Endodermal cell (in vitro differentiated cells): Measurements from ENCODE around the gene IRS1. TPM values are rescaled to one million over a fixed set of nuclear protein-coding genes. Genes with fewer than 3 reads are reported as not detected.

Experiments
- DNase-seq: peaks from one replicate; pipeline ENCODE4 v3.0.0-alpha.2; 2017
- H3K27ac ChIP-seq: 2 replicates; pipeline ENCODE4 v1.5.1; 2013; ENCODE audit warnings: mild to moderate bottlenecking, low read depth, low read length, moderate library complexity
- H3K27me3 ChIP-seq: 2 replicates; pipeline ENCODE4 v1.6.1; 2013; ENCODE audit warnings: mild to moderate bottlenecking, low read length, moderate library complexity; ENCODE audit not compliant: insufficient read depth, control insufficient read depth, poor library complexity, severe bottlenecking
- H3K36me3 ChIP-seq: 2 replicates; pipeline ENCODE4 v1.7.0; 2013; ENCODE audit warnings: mild to moderate bottlenecking, low read length, moderate library complexity; ENCODE audit not compliant: control insufficient read depth, insufficient read depth
- H3K4me1 ChIP-seq: one replicate; pipeline ENCODE4 v1.7.0; 2013; ENCODE audit warnings: low read length; ENCODE audit not compliant: control insufficient read depth, insufficient read depth
- H3K4me3 ChIP-seq: 2 replicates; pipeline ENCODE4 v1.5.1; 2013; ENCODE audit warnings: mild to moderate bottlenecking, low read length, moderate library complexity
- H3K9ac ChIP-seq: 2 replicates; pipeline ENCODE4 v1.6.1; 2013; ENCODE audit warnings: mild to moderate bottlenecking, low read length, moderate library complexity; ENCODE audit not compliant: poor library complexity, severe bottlenecking; ENCODE audit errors: extremely low read depth
- H3K9me3 ChIP-seq: 2 replicates; pipeline ENCODE4 v1.6.1; 2013; ENCODE audit warnings: mild to moderate bottlenecking, low read length, moderate library complexity; ENCODE audit not compliant: control insufficient read depth
- H3K27ac Mint-ChIP-seq: 2 replicates; pipeline ENCODE4 v1.8.0; 2020; ENCODE audit warnings: mixed read lengths
- H3K27me3 Mint-ChIP-seq: 2 replicates; pipeline ENCODE4 v1.8.0; 2021; ENCODE audit warnings: mild to moderate bottlenecking, mixed read lengths; ENCODE audit not compliant: insufficient read depth
- H3K36me3 Mint-ChIP-seq: 2 replicates; pipeline ENCODE4 v1.8.0; 2020; ENCODE audit warnings: low read depth, mixed read lengths
- H3K4me1 Mint-ChIP-seq: 2 replicates; pipeline ENCODE4 v1.8.0; 2020; ENCODE audit warnings: mixed read lengths
- H3K4me3 Mint-ChIP-seq: 2 replicates; pipeline ENCODE4 v1.8.0; 2020; ENCODE audit warnings: mild to moderate bottlenecking, moderate library complexity, mixed read lengths
- H3K9me3 Mint-ChIP-seq: 2 replicates; pipeline ENCODE4 v1.8.0; 2020; ENCODE audit warnings: mild to moderate bottlenecking, mixed read lengths
- WGBS, 2 experiments: methylation state at CpG; one replicate each; pipeline versions ENCODE4 v1.1.5 to v1.1.7; 2013; ENCODE audit warnings: missing lambda C conversion rate in 2 of 2, mixed read lengths in 1 of 2; ENCODE audit not compliant: insufficient coverage in 1 of 2, insufficient read length in 1 of 2; 5-methylcytosine and 5-hydroxymethylcytosine counted together
- total RNA-seq, 2 donors: library from RNA; stranded (reverse); fragmentation: NEBNext Ultra II Directional in 1 of 2; extraction: Animal tissue kit (Norgen Biotek cat#: 25700) in 1 of 2; gene quantifications; 2 replicates in 1 of 2; 3 replicates in 1 of 2; pipeline ENCODE4 v1.2.1, GENCODE V29; 2021
- TF ChIP-seq, protein P1 (sequence below): fragments of 200-600 bp; sonication (generic); conservative IDR thresholded peaks from 2 replicates; pipeline ENCODE4 v1.5.0; 2021; ENCODE audit warnings: antibody characterized with exemption, mild to moderate bottlenecking

Gene IRS1
- total RNA-seq, 2 donors from 2014 or later, result 16.2 to 16.6 TPM

DNA sequence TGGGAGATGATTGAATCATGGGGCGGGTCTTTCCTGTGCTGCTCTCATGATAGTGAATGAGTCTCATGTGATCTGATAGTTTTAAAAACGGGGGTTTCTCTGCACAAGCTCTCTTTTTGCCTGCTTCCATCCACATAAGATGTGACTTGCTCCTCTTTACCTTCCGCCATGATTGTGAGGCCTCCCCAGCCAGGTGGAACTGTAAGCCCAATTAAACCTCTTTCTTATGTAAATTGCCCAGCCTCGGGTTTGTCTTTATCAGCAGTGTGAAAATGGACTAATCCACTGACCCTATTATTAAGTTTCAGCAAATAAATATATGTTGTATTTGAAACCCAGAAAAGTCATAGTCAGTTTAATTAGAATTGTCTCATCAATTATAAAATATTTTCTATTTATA, 22.0 kb downstream of the IRS1 start:
- peaks cover 42% of the 10 kb centered on the region for H3K9me3 Mint-ChIP-seq
- Histone ChIP-seq H3K9me3 (peaks cover 31% of the 10 kb centered on the region), H3K4me3 (no peak overlapping the region), H3K27me3 (no peaks in the 10 kb centered on the region), H3K4me1 (no peaks in the 10 kb centered on the region), H3K36me3 (peaks cover 8% of the 10 kb centered on the region), H3K27ac (no peak overlapping the region), H3K9ac (no peak overlapping the region)
- no peak overlapping the region for H3K27ac Mint-ChIP-seq
- H3K4me3 Mint-ChIP-seq, result no peak overlapping the region
- TF ChIP-seq, protein P1, sequence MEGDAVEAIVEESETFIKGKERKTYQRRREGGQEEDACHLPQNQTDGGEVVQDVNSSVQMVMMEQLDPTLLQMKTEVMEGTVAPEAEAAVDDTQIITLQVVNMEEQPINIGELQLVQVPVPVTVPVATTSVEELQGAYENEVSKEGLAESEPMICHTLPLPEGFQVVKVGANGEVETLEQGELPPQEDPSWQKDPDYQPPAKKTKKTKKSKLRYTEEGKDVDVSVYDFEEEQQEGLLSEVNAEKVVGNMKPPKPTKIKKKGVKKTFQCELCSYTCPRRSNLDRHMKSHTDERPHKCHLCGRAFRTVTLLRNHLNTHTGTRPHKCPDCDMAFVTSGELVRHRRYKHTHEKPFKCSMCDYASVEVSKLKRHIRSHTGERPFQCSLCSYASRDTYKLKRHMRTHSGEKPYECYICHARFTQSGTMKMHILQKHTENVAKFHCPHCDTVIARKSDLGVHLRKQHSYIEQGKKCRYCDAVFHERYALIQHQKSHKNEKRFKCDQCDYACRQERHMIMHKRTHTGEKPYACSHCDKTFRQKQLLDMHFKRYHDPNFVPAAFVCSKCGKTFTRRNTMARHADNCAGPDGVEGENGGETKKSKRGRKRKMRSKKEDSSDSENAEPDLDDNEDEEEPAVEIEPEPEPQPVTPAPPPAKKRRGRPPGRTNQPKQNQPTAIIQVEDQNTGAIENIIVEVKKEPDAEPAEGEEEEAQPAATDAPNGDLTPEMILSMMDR, result no peak
- peaks cover 46% of the 10 kb centered on the region for H3K36me3 Mint-ChIP-seq
- no peaks in the 10 kb centered on the region for H3K27me3 Mint-ChIP-seq
- WGBS, 2 experiments, result 71 to 78% methylated on average over 1 to 4 of the region's 4 CpGs
- H3K4me1 Mint-ChIP-seq, result peaks cover 14% of the 10 kb centered on the region
- no peak for DNase-seq

DNA sequence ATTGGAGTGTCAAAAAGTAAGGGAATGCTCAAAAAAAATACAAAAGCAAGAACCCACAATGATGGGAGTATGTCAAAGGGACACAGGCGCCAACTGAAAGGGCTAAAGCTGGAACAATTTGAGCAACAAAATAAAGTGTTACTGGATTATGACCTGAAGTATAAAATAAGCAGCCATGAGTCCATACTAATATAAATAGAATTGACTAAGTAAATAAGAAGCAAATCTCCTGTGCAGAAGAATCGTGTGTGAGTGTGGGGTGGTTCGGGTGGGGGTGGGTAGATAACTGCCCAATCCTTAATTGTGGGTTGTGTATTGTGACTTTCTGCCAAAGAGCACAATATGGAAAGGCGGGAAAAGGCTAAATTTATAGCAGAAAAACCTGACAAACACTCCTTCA, 23.5 kb downstream of the IRS1 start:
- H3K36me3 ChIP-seq, result peaks cover 8% of the 10 kb centered on the region
- no peak overlapping the region for H3K9ac ChIP-seq
- Mint-ChIP-seq H3K9me3 (peaks cover 42% of the 10 kb centered on the region), H3K4me3 (no peak overlapping the region), H3K27me3 (no peaks in the 10 kb centered on the region), H3K4me1 (peaks cover 23% of the 10 kb centered on the region), H3K36me3 (peaks cover 46% of the 10 kb centered on the region), H3K27ac (no peak overlapping the region)
- no peaks in the 10 kb centered on the region for H3K4me1 ChIP-seq
- H3K9me3 ChIP-seq, result peaks cover 31% of the 10 kb centered on the region
- WGBS, 2 experiments, result 92 to 100% methylated on average over 2 to 4 of the region's 4 CpGs
- no peak overlapping the region for H3K27ac ChIP-seq
- no peaks in the 10 kb centered on the region for H3K27me3 ChIP-seq
- TF ChIP-seq, protein P1, result no peak
- DNase-seq, result no peak
- no peak overlapping the region for H3K4me3 ChIP-seq

DNA sequence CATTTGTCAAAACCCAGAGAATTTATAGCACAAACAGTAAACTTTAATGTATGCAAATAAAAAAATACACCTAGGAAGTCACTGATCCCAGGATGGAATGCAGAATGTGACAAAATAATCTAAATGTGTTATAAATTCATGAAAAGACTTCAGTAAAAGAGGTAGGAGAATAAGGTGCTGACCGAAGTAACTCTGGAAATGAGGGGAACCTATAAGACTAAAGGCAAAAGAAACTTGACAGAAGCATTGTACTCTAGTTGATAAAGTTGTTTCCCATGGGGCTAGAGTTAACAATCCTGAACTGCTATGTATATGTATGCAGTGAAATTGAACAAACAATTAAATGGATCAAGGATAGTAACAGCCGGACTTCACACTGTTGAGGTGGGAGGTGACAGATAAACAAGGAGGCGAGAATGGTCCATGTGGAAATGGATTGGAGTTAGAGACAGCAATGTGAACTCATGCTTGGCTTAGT, 24.5 kb downstream of the IRS1 start:
- H3K27ac Mint-ChIP-seq, result no peak overlapping the region
- Histone ChIP-seq H3K4me1 (no peaks in the 10 kb centered on the region), H3K27ac (no peak overlapping the region), H3K9ac (no peak overlapping the region), H3K9me3 (peaks cover 31% of the 10 kb centered on the region), H3K27me3 (no peaks in the 10 kb centered on the region), H3K4me3 (peak overlapping the region; percentile 4), H3K36me3 (peaks cover 8% of the 10 kb centered on the region)
- no peak for DNase-seq
- peaks cover 46% of the 10 kb centered on the region for H3K36me3 Mint-ChIP-seq
- 93 to 97% methylated on average over 3 of the region's 3 CpGs for WGBS, 2 experiments
- H3K4me1 Mint-ChIP-seq, result peaks cover 25% of the 10 kb centered on the region
- peaks cover 42% of the 10 kb centered on the region for H3K9me3 Mint-ChIP-seq
- H3K27me3 Mint-ChIP-seq, result peaks cover 2% of the 10 kb centered on the region
- TF ChIP-seq, protein P1, result no peak
- no peak overlapping the region for H3K4me3 Mint-ChIP-seq
